HepG2 (cell line): ENCODE data around the gene CENPB. TPM values are rescaled to one million over a fixed set of nuclear protein-coding genes. Genes with fewer than 3 reads are reported as not detected.

Source experiments
- ARNT2 ChIP-seq: sonication (generic); formaldehyde crosslinking; IDR thresholded peaks from 2 replicates; pipeline ENCODE4 v1.8.0; 2022; ENCODE audit warnings: mild to moderate bottlenecking, low read depth, missing genetic modification reagents, moderate library complexity
- ASH2L ChIP-seq: fragments of 300-600, 200-600 bp; sonication (generic); IDR thresholded peaks from 2 replicates; pipeline ENCODE4 v1.7.0; 2017; ENCODE audit warnings: low read depth, mild to moderate bottlenecking, moderate library complexity, mixed read lengths, low read length; ENCODE audit not compliant: insufficient read length
- CBX1 ChIP-seq: IDR thresholded peaks from one replicate; pipeline ENCODE4 v1.6.1; 2016; ENCODE audit warnings: antibody characterized with exemption, low read depth
- ETV5 ChIP-seq: IDR thresholded peaks from 2 replicates; pipeline ENCODE4 v1.6.1; 2018; ENCODE audit warnings: missing biosample characterization, missing genetic modification reagents, inconsistent platforms, borderline replicate concordance
- FOXM1 ChIP-seq: sonication (generic); formaldehyde crosslinking; IDR thresholded peaks from 2 replicates; pipeline ENCODE4 v1.5.0; 2020; ENCODE audit warnings: missing genetic modification reagents
- FOXP1 ChIP-seq, 2 experiments: fragments of 450-650 bp in 1 of 2; IDR thresholded peaks; 2 replicates each; pipeline ENCODE4 v1.6.1; 2017 to 2018; ENCODE audit warnings: antibody characterized with exemption in 1 of 2
- KDM5B ChIP-seq: sonication (generic); formaldehyde crosslinking; IDR thresholded peaks from 2 replicates; pipeline ENCODE4 v1.4.0; 2020; ENCODE audit warnings: missing genetic modification reagents, mild to moderate bottlenecking, borderline replicate concordance
- MEIS2 ChIP-seq: sonication (generic); formaldehyde crosslinking; IDR thresholded peaks from 2 replicates; pipeline ENCODE4 v1.9.0; 2021; ENCODE audit warnings: mild to moderate bottlenecking, missing genetic modification reagents
- NR2C2 ChIP-seq: sonication (generic); formaldehyde crosslinking; IDR thresholded peaks from 2 replicates; pipeline ENCODE4 v1.4.0; 2020; ENCODE audit warnings: missing genetic modification reagents, mild to moderate bottlenecking, moderate library complexity, borderline replicate concordance
- REXO4 ChIP-seq: sonication (generic); formaldehyde crosslinking; IDR thresholded peaks from 2 replicates; pipeline ENCODE4 v1.8.0; 2022; ENCODE audit warnings: missing genetic modification reagents, mild to moderate bottlenecking, borderline replicate concordance
- SUZ12 ChIP-seq: fragments of 150-350 bp; IDR thresholded peaks from 2 replicates; pipeline ENCODE4 v1.6.1; 2014; ENCODE audit warnings: low read depth, low read length
- TRAFD1 ChIP-seq: sonication (generic); formaldehyde crosslinking; IDR thresholded peaks from 2 replicates; pipeline ENCODE4 v1.5.1; 2020; ENCODE audit warnings: missing genetic modification reagents, mild to moderate bottlenecking, borderline replicate concordance
- ZNF280B ChIP-seq: sonication (generic); formaldehyde crosslinking; IDR thresholded peaks from 2 replicates; pipeline ENCODE4 v1.5.0; 2020; ENCODE audit warnings: missing genetic modification reagents, mild to moderate bottlenecking, borderline replicate concordance
- ZNF670 ChIP-seq: sonication (generic); formaldehyde crosslinking; IDR thresholded peaks from 2 replicates; pipeline ENCODE4 v1.8.0; 2022; ENCODE audit warnings: mild to moderate bottlenecking, missing genetic modification reagents, borderline replicate concordance
- polyA plus RNA-seq, 8 experiments: library from polyadenylated mRNA; depleted of rRNA in 3 of 8; stranded (reverse) in 7 of 8; unstranded in 1 of 8; fragments of >200 nt; fragmentation: Illumina TruSeq in 4 of 8; extraction: Trizol in 4 of 8; gene quantifications; 2 replicates each; pipeline versions ENCODE4 v1.2.1 to v1.2.3, GENCODE V29; 2011 to 2016; ENCODE audit warnings: low read depth in 4 of 8, missing spikeins in 1 of 8, mixed read lengths in 1 of 8; ENCODE audit not compliant: insufficient read depth in 1 of 8
- total RNA-seq, 5 experiments: library from RNA; depleted of rRNA; stranded (reverse); fragments of >200 nt; fragmentation: Illumina TruSeq; extraction: Trizol; gene quantifications; 2 replicates each; pipeline ENCODE4 v1.2.3, GENCODE V29; 2016; ENCODE audit warnings: low read depth in 1 of 5
- TF ChIP-seq, protein P1 (sequence below): sonication (generic); formaldehyde crosslinking; IDR thresholded peaks from 2 replicates; pipeline ENCODE4 v1.5.1; 2020; ENCODE audit warnings: mild to moderate bottlenecking, missing genetic modification reagents, borderline replicate concordance
- TF ChIP-seq, protein P2 (sequence below): sonication (generic); formaldehyde crosslinking; IDR thresholded peaks from 2 replicates; pipeline ENCODE4 v1.9.0; 2022; ENCODE audit warnings: low read depth, missing genetic modification reagents
- TF ChIP-seq, protein P3 (sequence below): sonication (generic); formaldehyde crosslinking; conservative IDR thresholded peaks from 2 replicates; pipeline ENCODE4 v1.8.0; 2022; ENCODE audit warnings: mild to moderate bottlenecking, moderate library complexity, missing genetic modification reagents

Gene CENPB
- total and polyA plus RNA-seq, 2 of the 13 experiments (the other 11 are each of a cell fraction or from before 2014, with no cell fraction given): 10.4 to 54.5 TPM

DNA sequence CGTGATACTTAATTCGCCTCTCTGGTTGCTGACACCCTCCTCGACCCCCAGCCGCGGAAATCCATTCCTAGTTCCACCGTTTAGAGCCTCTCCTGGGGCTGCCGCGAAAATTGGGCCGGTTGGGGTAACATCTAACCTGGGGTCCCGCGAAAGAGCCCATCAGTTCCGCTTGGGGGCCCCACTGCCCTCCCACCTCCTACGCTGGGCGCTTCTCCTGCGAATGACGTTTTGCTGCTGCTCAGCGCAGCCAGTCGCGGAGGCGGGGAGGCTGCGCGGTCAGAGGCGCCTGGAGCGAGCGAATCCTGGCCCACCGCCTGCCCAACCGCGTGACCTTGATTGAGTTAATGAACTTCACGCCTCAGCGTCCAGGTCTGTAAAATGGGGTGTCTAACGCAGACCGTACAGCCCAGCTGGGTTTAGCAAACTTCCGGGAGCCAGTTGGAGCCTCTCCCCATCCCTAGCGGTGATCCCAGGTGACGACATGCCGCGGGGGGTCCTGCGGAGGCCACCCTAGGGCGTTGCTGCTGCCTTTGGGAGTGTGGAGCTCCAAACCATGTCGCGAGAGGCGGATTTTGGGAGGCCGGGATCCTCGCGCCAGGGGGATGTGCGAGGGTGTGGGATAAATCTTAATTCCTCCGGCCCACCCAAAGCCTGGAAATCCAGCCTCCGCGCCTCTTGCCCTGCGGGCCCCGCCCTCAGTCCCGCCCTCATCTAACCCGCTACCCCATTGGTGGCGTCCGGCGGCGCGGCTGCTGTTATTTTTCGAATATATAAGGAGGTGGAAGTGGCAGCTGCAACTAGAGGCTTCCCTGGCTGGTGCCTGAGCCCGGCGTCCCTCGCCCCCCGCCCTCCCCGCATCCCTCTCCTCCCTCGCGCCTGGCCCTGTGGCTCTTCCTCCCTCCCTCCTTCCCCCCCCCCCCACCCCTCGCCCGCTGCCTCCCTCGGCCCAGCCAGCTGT is 9.2 kb upstream of the CENPB start, which contains the start of gene CDC25B (continued):
- TF ChIP-seq, protein P1, sequence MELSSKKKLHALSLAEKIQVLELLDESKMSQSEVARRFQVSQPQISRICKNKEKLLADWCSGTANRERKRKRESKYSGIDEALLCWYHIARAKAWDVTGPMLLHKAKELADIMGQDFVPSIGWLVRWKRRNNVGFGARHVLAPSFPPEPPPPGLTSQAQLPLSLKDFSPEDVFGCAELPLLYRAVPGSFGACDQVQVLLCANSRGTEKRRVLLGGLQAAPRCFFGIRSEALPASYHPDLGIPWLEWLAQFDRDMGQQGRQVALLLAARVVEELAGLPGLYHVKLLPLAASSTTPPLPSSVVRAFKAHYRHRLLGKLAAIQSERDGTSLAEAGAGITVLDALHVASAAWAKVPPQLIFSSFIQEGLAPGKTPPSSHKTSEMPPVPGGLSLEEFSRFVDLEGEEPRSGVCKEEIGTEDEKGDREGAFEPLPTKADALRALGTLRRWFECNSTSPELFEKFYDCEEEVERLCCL (CRISPR knock-in tag): no peak
- TF ChIP-seq FOXP1 (IDR thresholded peaks at IDR 0.05) (no peak), FOXP1 (CRISPR knock-in tag; IDR thresholded peaks at IDR 0.05) (0 out of 2 replicates have a peak, but pooled peaks have one; percentile 4), SUZ12 (no peak), FOXM1 (CRISPR knock-in tag) (peak; percentile 99), TRAFD1 (CRISPR knock-in tag) (no peak), NR2C2 (CRISPR knock-in tag) (peak; percentile 64), ASH2L (peak; percentile 84), ARNT2 (peak; percentile 50; the same call in 1 of the 2 replicates), KDM5B (CRISPR knock-in tag) (peak; percentile 65), MEIS2 (CRISPR knock-in tag) (peak; percentile 83), ZNF280B (CRISPR knock-in tag) (peak; percentile 92), ETV5 (CRISPR knock-in tag) (peak; percentile 84), REXO4 (CRISPR knock-in tag) (no peak), CBX1 (peak; percentile 66), ZNF670 (CRISPR knock-in tag) (peak; percentile 85; the same call in 1 of the 2 replicates)
- TF ChIP-seq, protein P2, sequence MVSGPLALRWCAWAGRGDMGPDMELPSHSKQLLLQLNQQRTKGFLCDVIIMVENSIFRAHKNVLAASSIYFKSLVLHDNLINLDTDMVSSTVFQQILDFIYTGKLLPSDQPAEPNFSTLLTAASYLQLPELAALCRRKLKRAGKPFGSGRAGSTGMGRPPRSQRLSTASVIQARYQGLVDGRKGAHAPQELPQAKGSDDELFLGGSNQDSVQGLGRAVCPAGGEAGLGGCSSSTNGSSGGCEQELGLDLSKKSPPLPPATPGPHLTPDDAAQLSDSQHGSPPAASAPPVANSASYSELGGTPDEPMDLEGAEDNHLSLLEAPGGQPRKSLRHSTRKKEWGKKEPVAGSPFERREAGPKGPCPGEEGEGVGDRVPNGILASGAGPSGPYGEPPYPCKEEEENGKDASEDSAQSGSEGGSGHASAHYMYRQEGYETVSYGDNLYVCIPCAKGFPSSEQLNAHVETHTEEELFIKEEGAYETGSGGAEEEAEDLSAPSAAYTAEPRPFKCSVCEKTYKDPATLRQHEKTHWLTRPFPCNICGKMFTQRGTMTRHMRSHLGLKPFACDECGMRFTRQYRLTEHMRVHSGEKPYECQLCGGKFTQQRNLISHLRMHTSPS (CRISPR knock-in tag): no peak
- TF ChIP-seq, protein P3, sequence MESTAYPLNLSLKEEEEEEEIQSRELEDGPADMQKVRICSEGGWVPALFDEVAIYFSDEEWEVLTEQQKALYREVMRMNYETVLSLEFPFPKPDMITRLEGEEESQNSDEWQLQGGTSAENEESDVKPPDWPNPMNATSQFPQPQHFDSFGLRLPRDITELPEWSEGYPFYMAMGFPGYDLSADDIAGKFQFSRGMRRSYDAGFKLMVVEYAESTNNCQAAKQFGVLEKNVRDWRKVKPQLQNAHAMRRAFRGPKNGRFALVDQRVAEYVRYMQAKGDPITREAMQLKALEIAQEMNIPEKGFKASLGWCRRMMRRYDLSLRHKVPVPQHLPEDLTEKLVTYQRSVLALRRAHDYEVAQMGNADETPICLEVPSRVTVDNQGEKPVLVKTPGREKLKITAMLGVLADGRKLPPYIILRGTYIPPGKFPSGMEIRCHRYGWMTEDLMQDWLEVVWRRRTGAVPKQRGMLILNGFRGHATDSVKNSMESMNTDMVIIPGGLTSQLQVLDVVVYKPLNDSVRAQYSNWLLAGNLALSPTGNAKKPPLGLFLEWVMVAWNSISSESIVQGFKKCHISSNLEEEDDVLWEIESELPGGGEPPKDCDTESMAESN (CRISPR knock-in tag): no peak; the same call in 1 of the 2 replicates
